Dermis lymphatic vessel endothelial cell (primary cell): ENCODE results near the gene PAQR3. TPM values are rescaled to one million over a fixed set of nuclear protein-coding genes. Genes with fewer than 3 reads are reported as not detected.

Source experiments
- total RNA-seq: library from RNA; depleted of rRNA; stranded (reverse); fragments of >200 nt; gene quantifications from 2 replicates; pipeline ENCODE4 v1.2.1, GENCODE V29; 2014

The PAQR3 gene
- 10.6 and 17.7 TPM in 2 replicates for total RNA-seq

GRCh38 chr4:78938868-78939666 lies at the start of gene PAQR3:
TSS of gene PAQR3 (minus strand) at chr4:78939438. CDS start at chr4:78939224, 214 bp downstream.

Other genes with a start within 250 kb of the PAQR3 start
- gene BMP2K, start 163.1 kb downstream of the PAQR3 start, total RNA-seq, result 130 and 217 TPM in 2 replicates